SH-SY5Y (cell line): Measurements from ENCODE around the gene SLC23A1.

Source experiments
- GATA2 ChIP-seq: IDR thresholded peaks from 2 replicates; pipeline ENCODE4 v1.6.1; 2011; ENCODE audit warnings: mild to moderate bottlenecking, low read depth, low read length
- GATA3 ChIP-seq: IDR thresholded peaks from 2 replicates; pipeline ENCODE4 v1.6.1; 2011; ENCODE audit warnings: low read depth, mild to moderate bottlenecking, low read length, moderate library complexity

DNA sequence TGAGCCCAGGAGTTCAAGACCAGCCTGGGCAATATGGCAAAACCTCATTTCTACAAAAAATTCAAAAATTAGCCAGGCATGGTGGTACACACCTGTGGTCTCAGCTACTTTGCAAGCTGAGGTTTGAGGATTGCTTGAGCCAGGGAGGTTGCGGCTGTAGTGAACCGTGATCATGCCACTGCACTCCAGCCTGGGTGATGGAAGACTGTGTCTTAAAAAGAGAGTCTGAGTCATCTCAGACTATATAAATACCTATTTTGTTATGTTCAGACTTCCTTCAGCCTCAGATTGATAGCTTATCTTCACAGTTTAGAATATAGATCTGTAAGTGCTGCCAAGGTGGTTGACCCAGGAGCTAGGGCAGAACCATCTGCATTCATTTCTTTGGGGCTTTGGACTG, 43.0 kb downstream of the SLC23A1 start:
- no peak for TF ChIP-seq GATA2
- TF ChIP-seq GATA3: no peak
